ENCODE data around the gene C10orf71. TPM values are rescaled to one million over a fixed set of nuclear protein-coding genes. Genes with fewer than 3 reads are reported as not detected.

C10orf71 gene
- total RNA-seq, 3 donors from 2014 or later, result 0.05 TPM; not detected in 2

GRCh38 chr10:49290131-49290530 is 8.8 kb upstream of the C10orf71 start:
- TF ChIP-seq CTCF (IDR thresholded peaks at IDR 0.05), result no peak
- ATAC-seq (no peak), DNase-seq (no peak)
- no peak overlapping the region for H3K4me3 ChIP-seq
- H3K36me3 ChIP-seq (ENCODE audit: low read depth), result no peaks in the 10 kb centered on the region
- intact Hi-C loops (cut with DNase I, micrococcal nuclease), result no loop called here
- H3K9me3 ChIP-seq, result no peaks in the 10 kb centered on the region
- no peaks in the 10 kb centered on the region for H3K4me1 ChIP-seq (ENCODE audit: low read depth)

GRCh38 chr10:49290607-49291006 is 8.4 kb upstream of the C10orf71 start:
- H3K9me3 ChIP-seq, result no peaks in the 10 kb centered on the region
- no peak for TF ChIP-seq CTCF (IDR thresholded peaks at IDR 0.05)
- ATAC-seq (no peak), DNase-seq (no peak)
- no peaks in the 10 kb centered on the region for H3K4me1 ChIP-seq (ENCODE audit: low read depth)
- H3K36me3 ChIP-seq (ENCODE audit: low read depth), result no peaks in the 10 kb centered on the region
- no peak overlapping the region for H3K4me3 ChIP-seq
- intact Hi-C loops (cut with DNase I, micrococcal nuclease), result no loop called here

- Histone ChIP-seq H3K4me1 (ENCODE audit: low read depth) (no peaks in the 10 kb centered on the region), H3K36me3 (ENCODE audit: low read depth) (no peaks in the 10 kb centered on the region), H3K9me3 (no peaks in the 10 kb centered on the region), H3K4me3 (no peak overlapping the region)
- intact Hi-C loops (cut with DNase I, micrococcal nuclease), result no loop called here
- no peak for TF ChIP-seq CTCF (IDR thresholded peaks at IDR 0.05)
- ATAC-seq (no peak), DNase-seq (no peak)
Observed at GRCh38 chr10:49292565-49293207, 6.3 kb upstream of the C10orf71 start.

- no peaks in the 10 kb centered on the region for H3K4me1 ChIP-seq (ENCODE audit: low read depth)
- no peak overlapping the region for H3K4me3 ChIP-seq
- H3K9me3 ChIP-seq, result no peaks in the 10 kb centered on the region
- DNase-seq, result no peak
- no peaks in the 10 kb centered on the region for H3K36me3 ChIP-seq (ENCODE audit: low read depth)
- ATAC-seq, result no peak
- TF ChIP-seq CTCF (IDR thresholded peaks at IDR 0.05), result no peak
- intact Hi-C loops (cut with DNase I, micrococcal nuclease), result no loop called here
Observed at GRCh38 chr10:49293208-49293603, 5.8 kb upstream of the C10orf71 start.

GRCh38 chr10:49294731-49295130 is 4.2 kb upstream of the C10orf71 start:
- no peaks in the 10 kb centered on the region for H3K36me3 ChIP-seq (ENCODE audit: low read depth)
- DNase-seq, result no peak
- H3K9me3 ChIP-seq, result no peaks in the 10 kb centered on the region
- no peak overlapping the region for H3K4me3 ChIP-seq
- H3K4me1 ChIP-seq (ENCODE audit: low read depth), result no peaks in the 10 kb centered on the region
- no peak for TF ChIP-seq CTCF (IDR thresholded peaks at IDR 0.05)
- no peak for ATAC-seq
- intact Hi-C loops (cut with DNase I, micrococcal nuclease), result no loop called here

GRCh38 chr10:49295297-49295696 is 3.7 kb upstream of the C10orf71 start:
- ATAC-seq (no peak), DNase-seq (no peak)
- H3K36me3 ChIP-seq (ENCODE audit: low read depth), result no peaks in the 10 kb centered on the region
- H3K9me3 ChIP-seq, result no peaks in the 10 kb centered on the region
- intact Hi-C loops (cut with DNase I, micrococcal nuclease), result no loop called here
- no peak overlapping the region for H3K4me3 ChIP-seq
- no peak for TF ChIP-seq CTCF (IDR thresholded peaks at IDR 0.05)
- no peaks in the 10 kb centered on the region for H3K4me1 ChIP-seq (ENCODE audit: low read depth)
